HCT116 (cell line): ENCODE results near the gene ZAP70. TPM values are rescaled to one million over a fixed set of nuclear protein-coding genes. Genes with fewer than 3 reads are reported as not detected.

ENCODE experiments used
- ATAC-seq: fragments of 200-7000 bp; cut with Tn5 transposase; 2 replicates; pipeline ENCODE4 v1.9.1; 2020; ENCODE audit warnings: mild to moderate bottlenecking, moderate library complexity
- Bru-seq: library from RNA; stranded (reverse); fragments of 400-500 nt; gene quantifications from one replicate; lab custom pipeline; 2021; lab: Mats Ljungman, UMichigan
- BruChase-seq, 2 experiments: library from RNA; stranded (reverse); fragments of 400-500 nt; gene quantifications; one replicate each; lab custom pipeline; 2021; lab: Mats Ljungman, UMichigan
- BruUV-seq: library from RNA; stranded (reverse); fragments of 400-500 nt; replicated peaks from 2 replicates; lab custom pipeline; 2021; lab: Mats Ljungman, UMichigan
- CTCF ChIA-PET: fragments of 300-600 bp; sonication (Branson Sonifier 250); formaldehyde crosslinking; loops from one replicate; lab custom pipeline; 2021; ENCODE audit warnings: antibody characterized with exemption; lab: Charles Lee
- POLR2A ChIA-PET: fragments of 300-600, 350-600 bp; sonication (Branson Sonifier 250); formaldehyde crosslinking; loops from one replicate; lab custom pipeline; 2021; ENCODE audit warnings: antibody characterized with exemption; lab: Charles Lee
- RAD21 ChIA-PET, 2 experiments: fragments of 300-600 bp; sonication (Branson Sonifier 250); formaldehyde crosslinking; loops; one replicate each; lab custom pipeline; 2023; ENCODE audit warnings: low total read pairs in 2 of 2; ENCODE audit not compliant: uncharacterized antibody in 2 of 2, unreplicated experiment in 2 of 2, low non-redundant PET in 1 of 2; lab: Charles Lee
- DNase-seq: peaks from one replicate; pipeline ENCODE4 v3.0.0-alpha.2; 2010; ENCODE audit warnings: low read depth, low spot score
- H2AFZ ChIP-seq: fragments of 200-600 bp; shearing (Covaris generic), sonication (generic); 2 replicates; pipeline ENCODE4 v1.6.1; 2017; ENCODE audit warnings: low read depth, mixed run types, mixed read lengths, antibody characterized with exemption, low read length; ENCODE audit not compliant: poor library complexity, severe bottlenecking
- H3K27ac ChIP-seq: 2 replicates; pipeline ENCODE4 v1.5.1; 2012; ENCODE audit warnings: low read depth, low read length
- H3K27me3 ChIP-seq: fragments of 200-600 bp; sonication (generic); 2 replicates; pipeline ENCODE4 v1.6.1; 2016; ENCODE audit warnings: mixed run types, low read length, mixed read lengths; ENCODE audit not compliant: insufficient read depth
- H3K36me3 ChIP-seq, 2 experiments: fragments of 200-500 bp in 1 of 2; fragments of 200-600 bp in 1 of 2; sonication (Bioruptor generic) in 1 of 2; sonication (generic) in 1 of 2; 2 replicates each; pipeline versions ENCODE4 v1.5.1 to v1.6.1; 2014 to 2016; ENCODE audit warnings: low read length in 2 of 2, inconsistent platforms in 1 of 2, mixed read lengths in 1 of 2, mixed run types in 1 of 2; ENCODE audit not compliant: insufficient read depth in 2 of 2, control insufficient read depth in 1 of 2
- H3K4me1 ChIP-seq, 2 experiments: fragments of 200-600 bp in 1 of 2; sonication (generic) in 1 of 2; 2 replicates each; pipeline versions ENCODE4 v1.5.1 to v1.6.1; 2012 to 2017; ENCODE audit warnings: low read length in 2 of 2, inconsistent platforms in 1 of 2, mild to moderate bottlenecking in 1 of 2, mixed read lengths in 1 of 2, mixed run types in 1 of 2, moderate library complexity in 1 of 2; ENCODE audit not compliant: insufficient read depth in 2 of 2, control insufficient read depth in 1 of 2
- H3K4me2 ChIP-seq: fragments of 200-600 bp; sonication (generic); 2 replicates; pipeline ENCODE4 v1.6.1; 2017; ENCODE audit warnings: mixed run types, low read length, mixed read lengths
- H3K4me3 ChIP-seq, 2 experiments: fragments of 200-600 bp in 1 of 2; sonication (generic) in 1 of 2; replicated peaks in 1 of 2; 2 replicates each; pipeline ENCODE4 v1.5.1; 2011 to 2016; ENCODE audit warnings: low read length in 2 of 2, control low read depth in 1 of 2, low read depth in 1 of 2, mild to moderate bottlenecking in 1 of 2, mixed read lengths in 1 of 2, mixed run types in 1 of 2
- H3K79me2 ChIP-seq: fragments of 200-600 bp; sonication (generic); 2 replicates; pipeline ENCODE4 v1.6.1; 2017; ENCODE audit warnings: mild to moderate bottlenecking, mixed run types, low read length, moderate library complexity, mixed read lengths; ENCODE audit not compliant: insufficient read depth
- H3K9ac ChIP-seq: fragments of 200-600 bp; sonication (generic); 2 replicates; pipeline ENCODE4 v1.6.1; 2016; ENCODE audit warnings: low read length, mixed read lengths
- H3K9me2 ChIP-seq: fragments of 200-600 bp; sonication (generic), shearing (Covaris generic); 2 replicates; pipeline ENCODE4 v1.6.1; 2017; ENCODE audit warnings: mixed run types, mild to moderate bottlenecking, moderate library complexity; ENCODE audit not compliant: insufficient read depth
- H3K9me3 ChIP-seq, 2 experiments: fragments of 200-500 bp in 1 of 2; fragments of 200-600 bp in 1 of 2; sonication (Bioruptor generic) in 1 of 2; sonication (generic) in 1 of 2; 2 replicates each; pipeline ENCODE4 v1.6.1; 2014 to 2017; ENCODE audit warnings: low read length in 2 of 2, mixed read lengths in 2 of 2, inconsistent platforms in 1 of 2, low read depth in 1 of 2, mild to moderate bottlenecking in 1 of 2, mixed run types in 1 of 2, moderate library complexity in 1 of 2; ENCODE audit not compliant: control insufficient read depth in 1 of 2, insufficient read depth in 1 of 2
- H4K20me1 ChIP-seq: fragments of 200-600 bp; sonication (generic), shearing (Covaris generic); 2 replicates; pipeline ENCODE4 v1.6.1; 2017; ENCODE audit warnings: mixed run types, mild to moderate bottlenecking, moderate library complexity; ENCODE audit not compliant: insufficient read depth
- ELF1 ChIP-seq: IDR thresholded peaks from 2 replicates; pipeline ENCODE4 v1.6.1; 2012; ENCODE audit warnings: low read depth, borderline replicate concordance
- EZH2 ChIP-seq: fragments of 200-600 bp; sonication (generic); IDR thresholded peaks from 2 replicates; pipeline ENCODE4 v1.6.1; 2017; ENCODE audit warnings: antibody characterized with exemption, mixed run types
- FOSL1 ChIP-seq: IDR thresholded peaks from 2 replicates; pipeline ENCODE4 v1.6.1; 2012; ENCODE audit warnings: low read depth
- POLR2AphosphoS5 ChIP-seq: IDR thresholded peaks from 2 replicates; pipeline ENCODE4 v1.6.1; 2011; ENCODE audit warnings: mild to moderate bottlenecking, low read depth, low read length, moderate library complexity
- intact Hi-C: fragments of 100-400 bp; cut with micrococcal nuclease; formaldehyde crosslinking; loops from 2 replicates; pipeline ENCODE4 v1.10.0; 2022
- long read RNA-seq: library from polyadenylated mRNA; unstranded; transcript quantifications from one replicate; pipeline ENCODE4 v2.0.0, GENCODE V29; 2021; ENCODE audit not compliant: unreplicated experiment
- polyA plus RNA-seq: library from polyadenylated mRNA; unstranded; fragments of >200 nt; gene quantifications from 2 replicates; pipeline ENCODE4 v1.2.1, GENCODE V29; 2012; ENCODE audit warnings: missing spikeins
- total RNA-seq: library from RNA; stranded (reverse); gene quantifications from one replicate; pipeline ENCODE4 v1.2.1, GENCODE V29; 2021; ENCODE audit not compliant: unreplicated experiment
- TF ChIP-seq, protein P1 (sequence below): IDR thresholded peaks from 2 replicates; pipeline ENCODE4 v1.6.1; 2012
- TF ChIP-seq, protein P2 (sequence below): IDR thresholded peaks from 2 replicates; pipeline ENCODE4 v1.6.1; 2012; ENCODE audit warnings: low read depth
- TF ChIP-seq, protein P3 (sequence below), 3 experiments: fragments of 200-600 bp in 1 of 3; sonication (generic) in 1 of 3; IDR thresholded peaks in 2 of 3; conservative IDR thresholded peaks in 1 of 3; 2 replicates each; pipeline ENCODE4 v1.5.1; 2012 to 2017; ENCODE audit warnings: low read depth in 2 of 3, low read length in 2 of 3, antibody characterized with exemption in 1 of 3, borderline replicate concordance in 1 of 3, control low read depth in 1 of 3, mild to moderate bottlenecking in 1 of 3, mixed read lengths in 1 of 3, mixed run types in 1 of 3, moderate library complexity in 1 of 3; ENCODE audit not compliant: insufficient read depth in 1 of 3

ZAP70 gene
- total RNA-seq: 0.91 TPM
- 0.20 TPM in 2 replicates for polyA plus RNA-seq
- Bru-seq, nascent RNA: percentile 9 among the genes with signal in this experiment
- BruChase-seq, experiment 1, labeled RNA remaining after a 6-hour chase: percentile 16 among the genes with signal in this experiment
- BruChase-seq, experiment 2, labeled RNA remaining after a 2-hour chase: percentile 13 among the genes with signal in this experiment
- long read RNA-seq: 0 reads

DNA sequence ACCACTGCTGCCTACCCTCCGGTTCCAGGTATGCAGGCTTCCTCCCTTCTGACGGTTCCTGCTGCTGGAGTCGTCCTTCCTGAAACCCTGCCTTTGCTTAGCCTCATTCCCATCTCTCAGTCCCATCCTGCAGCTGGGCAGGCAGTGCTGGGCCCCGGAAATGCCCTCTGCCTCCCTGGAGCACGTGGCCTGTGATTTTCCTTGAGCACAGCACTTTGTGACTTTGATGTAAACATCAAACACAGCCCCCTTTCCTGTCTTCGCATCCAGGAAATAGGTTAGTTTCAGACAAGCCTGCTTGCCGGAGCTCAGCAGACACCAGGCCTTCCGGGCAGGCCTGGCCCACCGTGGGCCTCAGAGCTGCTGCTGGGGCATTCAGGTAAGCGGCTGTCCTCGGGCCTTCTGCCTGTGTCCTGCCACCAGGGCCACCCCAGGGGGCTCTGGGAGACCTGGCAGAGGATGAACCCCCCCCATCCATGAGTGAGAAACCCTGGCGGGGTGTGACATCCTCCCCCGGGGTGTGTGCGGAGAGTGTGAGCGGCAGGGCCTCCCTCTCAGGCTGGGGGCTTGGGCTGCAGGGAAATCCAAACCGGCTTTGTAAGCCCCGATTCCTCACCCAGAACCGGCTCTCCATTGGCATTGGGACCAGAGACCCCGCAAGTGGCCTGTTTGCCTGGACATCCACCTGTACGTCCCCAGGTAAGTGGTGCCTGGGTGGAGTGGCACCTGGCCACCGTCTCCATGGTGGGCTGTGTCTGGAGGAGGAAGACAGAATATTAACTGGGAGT is at the start of gene ZAP70:
Gene ZAP70 (plus strand): TSS at position 281 of the 788 bp plus-strand sequence. CDS start 10,461 bp downstream, outside the sequence.
- Histone ChIP-seq H3K9ac (no peak within 1 kb of the TSS), H3K4me3 (no peak within 1 kb of the TSS), H3K4me2 (no peak within 1 kb of the TSS), H3K27ac (no peak within 1 kb of the TSS), H3K36me3 (no peaks in the 10 kb centered on the region), H4K20me1 (no peaks in the 10 kb centered on the region), H3K27me3 (no peaks in the 10 kb centered on the region), H3K79me2 (no peaks in the 10 kb centered on the region), H3K4me1 (peaks cover 0 to 6% of the 10 kb centered on the region in 2 experiments; a peak in 2 of 4 replicates), H2AFZ (no peak within 1 kb of the TSS), H3K9me2 (no peaks in the 10 kb centered on the region)
- ChIA-PET CTCF (no interaction called here), POLR2A (no interaction called here), RAD21 (no interaction called here)
- BruUV-seq: no TSS peak
- DNase-seq (no peak), ATAC-seq (no peak)
- intact Hi-C loops: no loop called here
- TF ChIP-seq, protein P1, sequence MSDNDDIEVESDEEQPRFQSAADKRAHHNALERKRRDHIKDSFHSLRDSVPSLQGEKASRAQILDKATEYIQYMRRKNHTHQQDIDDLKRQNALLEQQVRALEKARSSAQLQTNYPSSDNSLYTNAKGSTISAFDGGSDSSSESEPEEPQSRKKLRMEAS: no peak
- TF ChIP-seq, protein P2, sequence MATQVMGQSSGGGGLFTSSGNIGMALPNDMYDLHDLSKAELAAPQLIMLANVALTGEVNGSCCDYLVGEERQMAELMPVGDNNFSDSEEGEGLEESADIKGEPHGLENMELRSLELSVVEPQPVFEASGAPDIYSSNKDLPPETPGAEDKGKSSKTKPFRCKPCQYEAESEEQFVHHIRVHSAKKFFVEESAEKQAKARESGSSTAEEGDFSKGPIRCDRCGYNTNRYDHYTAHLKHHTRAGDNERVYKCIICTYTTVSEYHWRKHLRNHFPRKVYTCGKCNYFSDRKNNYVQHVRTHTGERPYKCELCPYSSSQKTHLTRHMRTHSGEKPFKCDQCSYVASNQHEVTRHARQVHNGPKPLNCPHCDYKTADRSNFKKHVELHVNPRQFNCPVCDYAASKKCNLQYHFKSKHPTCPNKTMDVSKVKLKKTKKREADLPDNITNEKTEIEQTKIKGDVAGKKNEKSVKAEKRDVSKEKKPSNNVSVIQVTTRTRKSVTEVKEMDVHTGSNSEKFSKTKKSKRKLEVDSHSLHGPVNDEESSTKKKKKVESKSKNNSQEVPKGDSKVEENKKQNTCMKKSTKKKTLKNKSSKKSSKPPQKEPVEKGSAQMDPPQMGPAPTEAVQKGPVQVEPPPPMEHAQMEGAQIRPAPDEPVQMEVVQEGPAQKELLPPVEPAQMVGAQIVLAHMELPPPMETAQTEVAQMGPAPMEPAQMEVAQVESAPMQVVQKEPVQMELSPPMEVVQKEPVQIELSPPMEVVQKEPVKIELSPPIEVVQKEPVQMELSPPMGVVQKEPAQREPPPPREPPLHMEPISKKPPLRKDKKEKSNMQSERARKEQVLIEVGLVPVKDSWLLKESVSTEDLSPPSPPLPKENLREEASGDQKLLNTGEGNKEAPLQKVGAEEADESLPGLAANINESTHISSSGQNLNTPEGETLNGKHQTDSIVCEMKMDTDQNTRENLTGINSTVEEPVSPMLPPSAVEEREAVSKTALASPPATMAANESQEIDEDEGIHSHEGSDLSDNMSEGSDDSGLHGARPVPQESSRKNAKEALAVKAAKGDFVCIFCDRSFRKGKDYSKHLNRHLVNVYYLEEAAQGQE: no peak
- no peak for TF ChIP-seq FOSL1
- no peak for TF ChIP-seq EZH2
- TF ChIP-seq POLR2AphosphoS5: no peak
- TF ChIP-seq ELF1: no peak
- TF ChIP-seq, protein P3, sequence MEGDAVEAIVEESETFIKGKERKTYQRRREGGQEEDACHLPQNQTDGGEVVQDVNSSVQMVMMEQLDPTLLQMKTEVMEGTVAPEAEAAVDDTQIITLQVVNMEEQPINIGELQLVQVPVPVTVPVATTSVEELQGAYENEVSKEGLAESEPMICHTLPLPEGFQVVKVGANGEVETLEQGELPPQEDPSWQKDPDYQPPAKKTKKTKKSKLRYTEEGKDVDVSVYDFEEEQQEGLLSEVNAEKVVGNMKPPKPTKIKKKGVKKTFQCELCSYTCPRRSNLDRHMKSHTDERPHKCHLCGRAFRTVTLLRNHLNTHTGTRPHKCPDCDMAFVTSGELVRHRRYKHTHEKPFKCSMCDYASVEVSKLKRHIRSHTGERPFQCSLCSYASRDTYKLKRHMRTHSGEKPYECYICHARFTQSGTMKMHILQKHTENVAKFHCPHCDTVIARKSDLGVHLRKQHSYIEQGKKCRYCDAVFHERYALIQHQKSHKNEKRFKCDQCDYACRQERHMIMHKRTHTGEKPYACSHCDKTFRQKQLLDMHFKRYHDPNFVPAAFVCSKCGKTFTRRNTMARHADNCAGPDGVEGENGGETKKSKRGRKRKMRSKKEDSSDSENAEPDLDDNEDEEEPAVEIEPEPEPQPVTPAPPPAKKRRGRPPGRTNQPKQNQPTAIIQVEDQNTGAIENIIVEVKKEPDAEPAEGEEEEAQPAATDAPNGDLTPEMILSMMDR (IDR thresholded peaks at IDR 0.05 in 2 of 3, conservative IDR thresholded peaks at IDR 0.05 in 1 of 3; ENCODE audit: borderline replicate concordance in 1 of 3, insufficient read depth in 1 of 3, low read depth in 2 of 3, low read length in 2 of 3): no peak
- TF ChIP-seq, all 23 proteins: peak for 0
- no peaks in the 10 kb centered on the region for H3K9me3 ChIP-seq
